HepG2 (cell line): ENCODE measurements around the gene C15orf62. TPM values are rescaled to one million over a fixed set of nuclear protein-coding genes. Genes with fewer than 3 reads are reported as not detected.

ENCODE experiments used
- HMGA1 ChIP-seq: sonication (generic); formaldehyde crosslinking; conservative IDR thresholded peaks from 2 replicates; pipeline ENCODE4 v1.4.0; 2020; ENCODE audit warnings: missing genetic modification reagents
- ZBTB8A ChIP-seq: sonication (generic); formaldehyde crosslinking; IDR thresholded peaks from 2 replicates; pipeline ENCODE4 v1.4.0; 2020; ENCODE audit warnings: mild to moderate bottlenecking, low read depth, missing genetic modification reagents, borderline replicate concordance
- ZNF205 ChIP-seq: IDR thresholded peaks from 2 replicates; pipeline ENCODE4 v1.6.1; 2018; ENCODE audit warnings: missing biosample characterization, missing genetic modification reagents
- ZNF619 ChIP-seq: sonication (generic); formaldehyde crosslinking; IDR thresholded peaks from 2 replicates; pipeline ENCODE4 v1.4.0; 2020; ENCODE audit warnings: mild to moderate bottlenecking, missing genetic modification reagents
- ZNF883 ChIP-seq: sonication (generic); formaldehyde crosslinking; IDR thresholded peaks from 2 replicates; pipeline ENCODE4 v1.5.1; 2020; ENCODE audit warnings: mild to moderate bottlenecking, missing genetic modification reagents; ENCODE audit errors: not compliant biosample characterization
- polyA plus RNA-seq, 8 experiments: library from polyadenylated mRNA; depleted of rRNA in 3 of 8; stranded (reverse) in 7 of 8; unstranded in 1 of 8; fragments of >200 nt; fragmentation: Illumina TruSeq in 4 of 8; extraction: Trizol in 4 of 8; gene quantifications; 2 replicates each; pipeline versions ENCODE4 v1.2.1 to v1.2.3, GENCODE V29; 2011 to 2016; ENCODE audit warnings: low read depth in 4 of 8, missing spikeins in 1 of 8, mixed read lengths in 1 of 8; ENCODE audit not compliant: insufficient read depth in 1 of 8
- total RNA-seq, 5 experiments: library from RNA; depleted of rRNA; stranded (reverse); fragments of >200 nt; fragmentation: Illumina TruSeq; extraction: Trizol; gene quantifications; 2 replicates each; pipeline ENCODE4 v1.2.3, GENCODE V29; 2016; ENCODE audit warnings: low read depth in 1 of 5
- TF ChIP-seq, protein P1 (sequence below): sonication (generic); formaldehyde crosslinking; IDR thresholded peaks from 2 replicates; pipeline ENCODE4 v1.5.0; 2020; ENCODE audit warnings: mild to moderate bottlenecking, missing genetic modification reagents
- TF ChIP-seq, protein P2 (sequence below), 2 experiments: fragments of 450-650 bp in 1 of 2; sonication (generic) in 1 of 2; formaldehyde crosslinking in 1 of 2; IDR thresholded peaks; 2 replicates each; pipeline versions ENCODE4 v1.6.1 to v1.8.0; 2016 to 2022; ENCODE audit warnings: antibody characterized with exemption in 1 of 2, mild to moderate bottlenecking in 1 of 2, missing genetic modification reagents in 1 of 2
- TF ChIP-seq, protein P3 (sequence below): sonication (generic); formaldehyde crosslinking; IDR thresholded peaks from 2 replicates; pipeline ENCODE4 v1.4.0; 2020; ENCODE audit warnings: mild to moderate bottlenecking, low read depth, missing genetic modification reagents
- TF ChIP-seq, protein P4 (sequence below): IDR thresholded peaks from 2 replicates; pipeline ENCODE4 v1.6.1; 2016; ENCODE audit warnings: missing compliant biosample characterization, missing genetic modification reagents, borderline replicate concordance

C15orf62 gene
- total and polyA plus RNA-seq, 2 of the 13 experiments (the other 11 are each of a cell fraction or from before 2014, with no cell fraction given), result 0.51 to 1.1 TPM

DNA sequence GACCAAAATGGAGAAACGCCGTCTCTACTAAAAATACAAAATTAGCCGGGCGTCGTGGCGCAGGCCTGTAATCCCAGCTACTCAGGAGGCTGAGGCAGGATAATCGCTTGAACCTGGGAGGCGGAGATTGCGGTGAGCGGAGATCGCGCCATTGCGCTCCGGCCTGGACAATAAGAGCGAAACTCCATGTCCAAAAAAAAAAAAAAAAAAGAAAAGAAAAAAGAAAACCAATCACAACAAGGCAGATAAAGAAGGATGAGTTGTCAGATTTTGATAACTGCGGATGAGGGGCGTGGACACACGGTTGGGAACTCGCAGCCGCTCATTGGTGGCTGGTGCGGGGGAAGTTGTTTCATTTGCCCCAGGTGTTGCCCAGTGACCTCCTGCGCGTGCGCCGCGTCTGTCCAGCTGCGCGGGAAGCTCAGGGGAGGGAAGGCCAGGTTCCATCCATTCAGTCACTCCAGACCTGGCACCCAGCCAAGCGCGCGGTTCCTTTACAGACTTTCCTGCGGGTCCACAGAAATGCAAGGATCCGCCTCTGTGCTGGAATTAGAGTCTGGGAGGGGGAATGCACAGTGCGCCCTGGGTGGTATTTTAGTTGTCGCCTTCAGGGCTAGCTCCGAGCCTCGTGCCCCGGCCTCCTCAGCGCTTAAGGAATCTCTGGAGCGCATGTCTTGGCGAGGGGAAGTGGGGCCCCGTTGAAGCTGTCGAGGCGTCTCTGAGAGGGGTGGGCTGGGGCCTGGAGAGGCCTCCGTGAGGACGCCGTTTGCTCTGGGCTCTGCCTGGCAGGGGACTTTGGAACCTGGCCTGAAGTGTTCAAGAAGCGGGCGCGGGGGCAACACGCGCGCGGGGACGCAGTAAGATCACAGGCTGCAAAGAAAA is 6.6 kb upstream of the C15orf62 start (continued):
- TF ChIP-seq, protein P1, sequence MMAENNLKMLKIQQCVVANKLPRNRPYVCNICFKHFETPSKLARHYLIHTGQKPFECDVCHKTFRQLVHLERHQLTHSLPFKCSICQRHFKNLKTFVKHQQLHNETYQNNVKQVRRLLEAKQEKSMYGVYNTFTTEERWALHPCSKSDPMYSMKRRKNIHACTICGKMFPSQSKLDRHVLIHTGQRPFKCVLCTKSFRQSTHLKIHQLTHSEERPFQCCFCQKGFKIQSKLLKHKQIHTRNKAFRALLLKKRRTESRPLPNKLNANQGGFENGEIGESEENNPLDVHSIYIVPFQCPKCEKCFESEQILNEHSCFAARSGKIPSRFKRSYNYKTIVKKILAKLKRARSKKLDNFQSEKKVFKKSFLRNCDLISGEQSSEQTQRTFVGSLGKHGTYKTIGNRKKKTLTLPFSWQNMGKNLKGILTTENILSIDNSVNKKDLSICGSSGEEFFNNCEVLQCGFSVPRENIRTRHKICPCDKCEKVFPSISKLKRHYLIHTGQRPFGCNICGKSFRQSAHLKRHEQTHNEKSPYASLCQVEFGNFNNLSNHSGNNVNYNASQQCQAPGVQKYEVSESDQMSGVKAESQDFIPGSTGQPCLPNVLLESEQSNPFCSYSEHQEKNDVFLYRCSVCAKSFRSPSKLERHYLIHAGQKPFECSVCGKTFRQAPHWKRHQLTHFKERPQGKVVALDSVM (CRISPR knock-in tag), result peak; percentile 81; the same call in 1 of the 2 replicates
- TF ChIP-seq HMGA1 (no peak), ZNF619 (CRISPR knock-in tag) (0 out of 2 replicates have a peak, but pooled peaks have one; percentile 5), ZNF205 (CRISPR knock-in tag) (no peak), ZNF883 (peak; percentile 84), ZBTB8A (CRISPR knock-in tag) (0 out of 2 replicates have a peak, but pooled peaks have one; percentile 26)
- TF ChIP-seq, protein P2, sequence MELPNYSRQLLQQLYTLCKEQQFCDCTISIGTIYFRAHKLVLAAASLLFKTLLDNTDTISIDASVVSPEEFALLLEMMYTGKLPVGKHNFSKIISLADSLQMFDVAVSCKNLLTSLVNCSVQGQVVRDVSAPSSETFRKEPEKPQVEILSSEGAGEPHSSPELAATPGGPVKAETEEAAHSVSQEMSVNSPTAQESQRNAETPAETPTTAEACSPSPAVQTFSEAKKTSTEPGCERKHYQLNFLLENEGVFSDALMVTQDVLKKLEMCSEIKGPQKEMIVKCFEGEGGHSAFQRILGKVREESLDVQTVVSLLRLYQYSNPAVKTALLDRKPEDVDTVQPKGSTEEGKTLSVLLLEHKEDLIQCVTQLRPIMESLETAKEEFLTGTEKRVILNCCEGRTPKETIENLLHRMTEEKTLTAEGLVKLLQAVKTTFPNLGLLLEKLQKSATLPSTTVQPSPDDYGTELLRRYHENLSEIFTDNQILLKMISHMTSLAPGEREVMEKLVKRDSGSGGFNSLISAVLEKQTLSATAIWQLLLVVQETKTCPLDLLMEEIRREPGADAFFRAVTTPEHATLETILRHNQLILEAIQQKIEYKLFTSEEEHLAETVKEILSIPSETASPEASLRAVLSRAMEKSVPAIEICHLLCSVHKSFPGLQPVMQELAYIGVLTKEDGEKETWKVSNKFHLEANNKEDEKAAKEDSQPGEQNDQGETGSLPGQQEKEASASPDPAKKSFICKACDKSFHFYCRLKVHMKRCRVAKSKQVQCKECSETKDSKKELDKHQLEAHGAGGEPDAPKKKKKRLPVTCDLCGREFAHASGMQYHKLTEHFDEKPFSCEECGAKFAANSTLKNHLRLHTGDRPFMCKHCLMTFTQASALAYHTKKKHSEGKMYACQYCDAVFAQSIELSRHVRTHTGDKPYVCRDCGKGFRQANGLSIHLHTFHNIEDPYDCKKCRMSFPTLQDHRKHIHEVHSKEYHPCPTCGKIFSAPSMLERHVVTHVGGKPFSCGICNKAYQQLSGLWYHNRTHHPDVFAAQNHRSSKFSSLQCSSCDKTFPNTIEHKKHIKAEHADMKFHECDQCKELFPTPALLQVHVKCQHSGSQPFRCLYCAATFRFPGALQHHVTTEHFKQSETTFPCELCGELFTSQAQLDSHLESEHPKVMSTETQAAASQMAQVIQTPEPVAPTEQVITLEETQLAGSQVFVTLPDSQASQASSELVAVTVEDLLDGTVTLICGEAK (IDR thresholded peaks at IDR 0.05), result no peak
- TF ChIP-seq, protein P2 (CRISPR knock-in tag; IDR thresholded peaks at IDR 0.05), result peak; percentile 73
- TF ChIP-seq, protein P3, sequence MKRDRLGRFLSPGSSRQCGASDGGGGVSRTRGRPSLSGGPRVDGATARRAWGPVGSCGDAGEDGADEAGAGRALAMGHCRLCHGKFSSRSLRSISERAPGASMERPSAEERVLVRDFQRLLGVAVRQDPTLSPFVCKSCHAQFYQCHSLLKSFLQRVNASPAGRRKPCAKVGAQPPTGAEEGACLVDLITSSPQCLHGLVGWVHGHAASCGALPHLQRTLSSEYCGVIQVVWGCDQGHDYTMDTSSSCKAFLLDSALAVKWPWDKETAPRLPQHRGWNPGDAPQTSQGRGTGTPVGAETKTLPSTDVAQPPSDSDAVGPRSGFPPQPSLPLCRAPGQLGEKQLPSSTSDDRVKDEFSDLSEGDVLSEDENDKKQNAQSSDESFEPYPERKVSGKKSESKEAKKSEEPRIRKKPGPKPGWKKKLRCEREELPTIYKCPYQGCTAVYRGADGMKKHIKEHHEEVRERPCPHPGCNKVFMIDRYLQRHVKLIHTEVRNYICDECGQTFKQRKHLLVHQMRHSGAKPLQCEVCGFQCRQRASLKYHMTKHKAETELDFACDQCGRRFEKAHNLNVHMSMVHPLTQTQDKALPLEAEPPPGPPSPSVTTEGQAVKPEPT (CRISPR knock-in tag), result peak; percentile 19; the same call in 1 of the 2 replicates
- TF ChIP-seq, protein P4, sequence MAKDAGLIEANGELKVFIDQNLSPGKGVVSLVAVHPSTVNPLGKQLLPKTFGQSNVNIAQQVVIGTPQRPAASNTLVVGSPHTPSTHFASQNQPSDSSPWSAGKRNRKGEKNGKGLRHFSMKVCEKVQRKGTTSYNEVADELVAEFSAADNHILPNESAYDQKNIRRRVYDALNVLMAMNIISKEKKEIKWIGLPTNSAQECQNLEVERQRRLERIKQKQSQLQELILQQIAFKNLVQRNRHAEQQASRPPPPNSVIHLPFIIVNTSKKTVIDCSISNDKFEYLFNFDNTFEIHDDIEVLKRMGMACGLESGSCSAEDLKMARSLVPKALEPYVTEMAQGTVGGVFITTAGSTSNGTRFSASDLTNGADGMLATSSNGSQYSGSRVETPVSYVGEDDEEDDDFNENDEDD (CRISPR knock-in tag), result peak; percentile 97
